ENCODE measurements around the gene ERBB4.

ERBB4 gene

DNA sequence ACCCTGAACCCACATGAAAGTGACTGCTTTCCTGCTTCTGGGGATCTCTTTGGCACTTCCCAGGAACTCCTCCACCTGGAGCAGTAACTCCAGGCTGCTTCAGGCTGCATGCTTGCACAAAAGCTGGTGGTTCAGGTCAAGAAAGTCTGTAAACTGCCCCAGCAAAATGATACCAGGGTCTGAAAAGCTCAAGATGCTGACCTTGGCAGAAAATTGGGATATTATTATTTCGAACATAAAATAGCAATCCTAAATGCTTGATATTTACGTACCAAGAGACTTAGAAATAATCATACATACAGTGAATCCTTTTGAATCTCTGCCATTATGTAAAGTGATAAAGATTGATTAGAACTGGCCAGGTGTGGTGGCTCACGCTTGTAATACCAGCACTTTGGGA, 674.3 kb downstream of the ERBB4 start:
- in situ Hi-C loops (cut with MboI; ENCODE audit: low sequenced_read_pairs), result no loop called here

GRCh38 chr2:211860224-211860623, 678.4 kb downstream of the ERBB4 start:
- in situ Hi-C loops (cut with MboI; ENCODE audit: low sequenced_read_pairs), result no loop called here

DNA sequence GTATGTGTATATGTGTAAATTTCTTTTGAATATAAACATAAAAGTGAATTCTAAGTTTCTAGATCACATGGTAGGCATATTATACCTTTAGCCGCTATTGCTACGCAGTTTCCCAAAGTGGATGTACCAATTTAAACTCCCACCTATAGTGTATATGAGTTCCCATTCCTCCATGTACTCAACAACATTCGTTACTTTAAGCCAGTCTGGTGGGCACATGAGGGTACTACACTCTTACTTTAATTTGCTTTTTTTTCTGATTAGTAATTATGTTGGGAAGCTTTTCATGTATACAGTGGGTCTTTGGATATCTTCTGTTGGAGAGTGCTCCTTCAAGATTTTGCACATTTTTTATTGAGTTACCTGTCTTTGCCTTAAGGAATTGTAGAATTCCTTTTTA, 683.8 kb downstream of the ERBB4 start:
- in situ Hi-C loops (cut with MboI; ENCODE audit: low sequenced_read_pairs), result no loop called here

DNA sequence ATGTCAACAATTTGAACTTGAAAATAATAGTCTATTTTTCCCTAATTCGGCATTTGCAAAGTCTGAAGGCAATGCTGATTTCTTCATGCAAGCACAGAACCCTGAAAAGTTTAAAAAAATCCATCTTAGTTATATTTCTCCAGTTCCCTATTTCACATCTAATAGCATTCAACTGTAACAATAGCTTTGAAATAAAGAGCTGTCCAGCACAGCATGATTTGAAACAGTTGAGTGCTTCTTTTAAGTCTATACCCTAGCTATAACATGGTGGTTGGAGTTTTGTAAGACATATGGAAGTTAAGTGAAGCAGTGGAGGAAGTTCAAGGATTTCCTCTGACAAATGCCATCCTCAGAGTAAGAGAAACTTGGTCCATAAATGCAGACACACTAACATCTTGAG, 691.9 kb downstream of the ERBB4 start:
- in situ Hi-C loops (cut with MboI; ENCODE audit: low sequenced_read_pairs), result no loop called here

GRCh38 chr2:211846036-211846400, 692.6 kb downstream of the ERBB4 start:
- in situ Hi-C loops (cut with MboI; ENCODE audit: low sequenced_read_pairs), result no loop called here

- in situ Hi-C loops (cut with MboI; ENCODE audit: low sequenced_read_pairs), result no loop called here
These were observed 693.1 kb downstream of the ERBB4 start for GRCh38 chr2:211845338-211846035.

- in situ Hi-C loops (cut with MboI; ENCODE audit: low sequenced_read_pairs), result no loop called here
These were observed 700.9 kb downstream of the ERBB4 start for GRCh38 chr2:211837706-211838105.

DNA sequence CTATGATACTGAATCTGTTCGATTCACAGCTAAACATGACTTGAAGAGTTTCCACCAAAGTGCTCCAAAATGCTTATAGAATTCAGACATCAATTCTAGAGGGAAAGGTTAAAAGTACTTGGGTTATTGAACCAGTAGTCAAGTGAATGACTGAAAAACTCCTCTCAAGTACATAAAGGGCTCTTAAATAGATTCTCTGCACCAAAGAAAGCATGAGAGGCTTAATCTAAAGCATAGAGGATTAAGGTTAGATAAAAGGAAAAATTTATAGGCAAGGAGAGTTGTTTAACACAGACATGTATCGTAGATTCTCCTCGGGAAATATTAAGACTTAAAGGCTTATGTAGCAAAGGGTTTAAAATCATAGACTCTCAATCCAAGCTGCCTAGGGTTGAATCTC, 701.4 kb downstream of the ERBB4 start:
- in situ Hi-C loops (cut with MboI; ENCODE audit: low sequenced_read_pairs), result no loop called here

- in situ Hi-C loops (cut with MboI; ENCODE audit: low sequenced_read_pairs), result no loop called here
These were observed 702.2 kb downstream of the ERBB4 start for GRCh38 chr2:211836409-211836808.

- in situ Hi-C loops (cut with MboI; ENCODE audit: low sequenced_read_pairs), result no loop called here
These were observed 702.9 kb downstream of the ERBB4 start for GRCh38 chr2:211835695-211836094.

- in situ Hi-C loops (cut with MboI; ENCODE audit: low sequenced_read_pairs), result no loop called here
These were observed 704.9 kb downstream of the ERBB4 start for GRCh38 chr2:211833582-211834279.

DNA sequence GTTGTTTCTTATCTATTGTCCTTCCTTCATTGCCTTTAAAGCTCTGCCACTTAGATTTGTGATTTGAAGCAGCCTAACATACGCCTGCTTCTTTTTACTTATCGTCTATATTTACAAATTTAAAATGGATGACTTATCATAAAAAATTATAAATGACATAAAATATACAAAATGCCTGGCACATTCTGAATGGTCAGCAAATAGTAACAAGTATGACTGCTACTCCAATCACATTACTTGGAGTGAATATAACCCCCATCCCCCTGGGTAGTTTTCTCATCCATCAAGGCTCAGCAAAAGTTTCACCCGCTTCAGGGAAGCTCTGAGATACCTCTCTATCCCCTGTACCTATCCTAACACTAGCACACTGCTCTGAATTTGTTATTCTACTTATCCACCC, 708.9 kb downstream of the ERBB4 start:
- in situ Hi-C loops (cut with MboI; ENCODE audit: low sequenced_read_pairs), result no loop called here

GRCh38 chr2:211823886-211824479, 714.6 kb downstream of the ERBB4 start:
- in situ Hi-C loops (cut with MboI; ENCODE audit: low sequenced_read_pairs), result no loop called here

DNA sequence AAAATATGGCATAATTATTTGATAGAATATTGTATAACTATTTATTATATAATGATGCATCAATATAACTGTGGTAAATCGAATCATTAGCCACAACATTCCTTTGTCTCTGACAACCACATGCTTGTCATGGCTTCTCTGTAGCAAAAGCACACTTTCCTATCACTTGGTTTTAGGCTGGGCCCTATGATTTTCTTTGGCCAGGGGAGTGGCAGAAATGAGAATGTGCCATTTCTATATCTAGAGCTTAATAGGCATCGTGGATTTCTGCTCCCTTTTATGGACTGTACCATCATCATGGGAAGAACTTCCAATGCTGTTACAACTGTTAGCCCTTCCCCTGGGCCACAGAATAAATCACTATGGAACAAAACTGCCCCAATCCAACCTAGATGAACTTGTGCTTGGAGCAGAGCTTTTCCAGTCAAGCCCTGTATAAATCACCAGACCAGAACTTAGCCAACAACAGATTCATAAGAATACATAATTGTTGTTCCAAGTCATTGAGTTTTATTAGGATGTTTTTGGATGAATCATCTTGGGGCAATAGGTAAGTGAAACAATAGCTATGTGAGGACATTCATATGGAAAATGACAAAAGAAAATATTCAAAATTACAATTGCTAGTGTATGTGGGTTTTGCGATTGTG, 715.8 kb downstream of the ERBB4 start:
- in situ Hi-C loops (cut with MboI; ENCODE audit: low sequenced_read_pairs), result no loop called here

- in situ Hi-C loops (cut with MboI; ENCODE audit: low sequenced_read_pairs), result no loop called here
These were observed 721.8 kb downstream of the ERBB4 start for GRCh38 chr2:211816754-211817153.

GRCh38 chr2:211812587-211812986, 726.0 kb downstream of the ERBB4 start:
- in situ Hi-C loops (cut with MboI; ENCODE audit: low sequenced_read_pairs), result no loop called here

- in situ Hi-C loops (cut with MboI; ENCODE audit: low sequenced_read_pairs), result no loop called here
These were observed 735.9 kb downstream of the ERBB4 start for GRCh38 chr2:211802666-211803065.

- in situ Hi-C loops (cut with MboI; ENCODE audit: low sequenced_read_pairs), result no loop called here
These were observed 738.6 kb downstream of the ERBB4 start for GRCh38 chr2:211800001-211800400.

DNA sequence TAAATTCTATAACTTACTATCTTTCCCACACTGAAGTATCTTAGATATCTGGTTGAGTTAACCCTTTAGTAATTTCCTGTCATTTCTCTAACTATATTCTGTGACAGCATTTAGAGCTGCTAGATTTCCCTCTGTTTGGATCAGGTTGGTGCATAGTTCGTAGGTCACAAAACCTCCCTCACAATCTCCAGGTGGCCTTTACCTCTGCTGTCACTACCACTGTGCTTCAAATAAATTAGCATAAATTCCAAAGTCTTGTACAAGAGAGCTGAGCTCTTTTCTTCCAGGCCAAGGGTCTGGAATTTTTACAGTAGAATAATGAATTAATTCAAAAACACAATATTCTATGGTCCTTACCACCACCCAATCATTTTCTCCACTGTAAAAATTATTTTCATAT, 739.7 kb downstream of the ERBB4 start:
- in situ Hi-C loops (cut with MboI; ENCODE audit: low sequenced_read_pairs), result no loop called here

DNA sequence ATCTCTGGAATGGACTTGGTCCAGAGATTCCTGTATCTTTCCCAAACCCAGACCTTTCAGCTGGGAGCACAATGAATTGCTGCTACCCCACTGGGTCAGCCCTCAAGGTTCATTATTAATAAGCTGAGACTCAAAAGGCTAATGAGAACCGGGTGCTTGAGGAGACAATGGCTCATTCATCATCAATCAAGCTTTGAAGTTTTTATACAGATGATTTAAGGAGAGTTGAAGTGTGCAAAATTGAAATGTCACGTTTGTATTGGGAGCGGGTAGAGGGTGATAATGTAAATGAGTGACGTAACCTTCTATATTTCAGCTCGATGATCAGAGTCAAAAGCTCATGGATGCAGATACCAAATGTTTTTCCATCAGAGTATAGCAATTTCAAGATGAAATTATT, 744.9 kb downstream of the ERBB4 start:
- in situ Hi-C loops (cut with MboI; ENCODE audit: low sequenced_read_pairs), result no loop called here

DNA sequence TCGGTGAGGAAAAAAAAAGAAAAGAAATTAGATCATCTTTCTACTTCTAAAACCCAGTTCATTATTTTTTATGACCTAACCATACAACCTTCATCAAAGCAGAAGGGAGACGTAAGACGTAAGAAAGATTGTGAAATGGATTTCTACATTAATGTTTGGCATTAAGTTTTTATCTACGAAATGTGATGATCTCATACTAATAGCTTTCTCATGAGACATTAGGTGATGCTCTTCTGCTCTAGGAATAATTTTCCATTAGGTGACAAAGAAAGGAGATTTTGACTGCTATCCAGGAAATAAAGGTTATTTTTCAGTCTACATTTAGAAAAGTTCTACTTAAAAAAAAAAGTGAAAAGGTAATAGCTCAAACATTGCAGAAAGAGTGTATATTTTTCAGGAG, 748.6 kb downstream of the ERBB4 start:
- in situ Hi-C loops (cut with MboI; ENCODE audit: low sequenced_read_pairs), result no loop called here

- in situ Hi-C loops (cut with MboI; ENCODE audit: low sequenced_read_pairs), result loop anchor here (25.0 kb wide), 1 partner anchor 771 kb away; the partner anchor contains the start of gene ERBB4
These were observed 771.9 kb downstream of the ERBB4 start for GRCh38 chr2:211766689-211767088.

All from HL-60/S4 treated with retinoic acid at 250 ng/mL for 4 days and 3 days (cell line).